HG02759 (cell line): ENCODE results near the gene CDH7.

Experiments used
- ATAC-seq: cut with Tn5 transposase; IDR thresholded peaks from one replicate; pipeline ENCODE4 v1.9.1; 2021; ENCODE audit warnings: mild to moderate bottlenecking, moderate library complexity; ENCODE audit not compliant: unreplicated experiment

Gene CDH7, protein sequence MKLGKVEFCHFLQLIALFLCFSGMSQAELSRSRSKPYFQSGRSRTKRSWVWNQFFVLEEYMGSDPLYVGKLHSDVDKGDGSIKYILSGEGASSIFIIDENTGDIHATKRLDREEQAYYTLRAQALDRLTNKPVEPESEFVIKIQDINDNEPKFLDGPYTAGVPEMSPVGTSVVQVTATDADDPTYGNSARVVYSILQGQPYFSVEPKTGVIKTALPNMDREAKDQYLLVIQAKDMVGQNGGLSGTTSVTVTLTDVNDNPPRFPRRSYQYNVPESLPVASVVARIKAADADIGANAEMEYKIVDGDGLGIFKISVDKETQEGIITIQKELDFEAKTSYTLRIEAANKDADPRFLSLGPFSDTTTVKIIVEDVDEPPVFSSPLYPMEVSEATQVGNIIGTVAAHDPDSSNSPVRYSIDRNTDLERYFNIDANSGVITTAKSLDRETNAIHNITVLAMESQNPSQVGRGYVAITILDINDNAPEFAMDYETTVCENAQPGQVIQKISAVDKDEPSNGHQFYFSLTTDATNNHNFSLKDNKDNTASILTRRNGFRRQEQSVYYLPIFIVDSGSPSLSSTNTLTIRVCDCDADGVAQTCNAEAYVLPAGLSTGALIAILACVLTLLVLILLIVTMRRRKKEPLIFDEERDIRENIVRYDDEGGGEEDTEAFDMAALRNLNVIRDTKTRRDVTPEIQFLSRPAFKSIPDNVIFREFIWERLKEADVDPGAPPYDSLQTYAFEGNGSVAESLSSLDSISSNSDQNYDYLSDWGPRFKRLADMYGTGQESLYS

DNA sequence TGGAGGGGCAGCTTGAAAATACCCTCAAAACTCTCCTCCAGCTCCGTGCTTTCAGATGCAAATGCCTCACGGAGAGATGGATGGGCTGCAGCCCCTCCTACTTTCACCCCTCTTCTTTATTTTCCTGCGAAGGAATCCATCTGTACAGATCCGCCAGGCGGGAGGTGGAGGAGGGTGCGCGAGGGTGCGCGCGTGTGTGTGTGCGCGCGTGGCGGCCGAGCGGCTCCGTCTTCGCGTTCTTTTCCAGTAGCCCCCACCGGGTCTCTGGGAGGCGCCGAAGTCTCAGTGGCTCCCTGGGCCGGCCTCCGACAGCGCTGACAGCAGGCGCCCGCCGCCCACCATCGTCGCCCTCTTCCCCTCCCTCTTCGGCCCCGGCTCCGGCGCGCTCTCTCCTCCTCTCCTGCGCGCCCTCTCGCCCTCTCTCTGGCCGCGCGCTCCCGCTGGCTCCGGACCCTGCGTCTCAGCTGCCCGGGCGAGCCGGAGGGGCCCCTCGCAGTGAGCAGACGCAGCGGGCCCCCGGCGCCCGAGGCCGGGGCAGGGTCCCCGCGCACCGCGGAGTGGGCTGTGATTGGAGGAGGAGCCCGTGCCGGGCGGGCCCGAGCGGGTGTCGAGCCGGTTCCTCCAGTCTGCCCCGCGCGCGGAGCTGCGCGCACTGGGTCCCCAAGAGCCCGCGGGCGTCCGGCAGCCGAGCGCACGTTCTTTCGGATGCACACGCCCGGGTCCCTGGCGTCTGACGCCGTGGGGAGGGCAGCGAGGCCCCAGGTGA is at the start of gene CDH7:
Gene CDH7, plus strand, starts transcription at position 624 of the 766 bp plus-strand sequence. CDS start 11,831 bp downstream, outside the sequence.
- no peak for ATAC-seq

DNA sequence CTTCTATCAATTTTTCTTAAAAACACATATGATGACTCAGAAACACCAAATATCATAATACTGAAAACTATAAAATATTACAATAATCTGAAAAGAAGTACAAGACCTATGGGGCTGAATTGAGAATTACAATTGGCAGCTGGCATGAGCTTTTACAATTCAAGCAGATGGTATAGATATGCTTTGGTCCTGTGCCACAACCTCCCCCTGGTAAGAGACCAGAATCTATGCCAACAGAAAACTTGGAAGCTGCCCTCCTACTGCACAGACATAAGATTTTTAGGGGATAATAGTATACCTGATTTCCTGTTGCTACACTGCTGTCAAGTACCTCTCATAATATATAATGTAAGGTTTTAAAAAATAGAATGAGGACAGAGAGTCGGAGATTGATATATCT is 46.8 kb upstream of the CDH7 start:
- no peak for ATAC-seq

DNA sequence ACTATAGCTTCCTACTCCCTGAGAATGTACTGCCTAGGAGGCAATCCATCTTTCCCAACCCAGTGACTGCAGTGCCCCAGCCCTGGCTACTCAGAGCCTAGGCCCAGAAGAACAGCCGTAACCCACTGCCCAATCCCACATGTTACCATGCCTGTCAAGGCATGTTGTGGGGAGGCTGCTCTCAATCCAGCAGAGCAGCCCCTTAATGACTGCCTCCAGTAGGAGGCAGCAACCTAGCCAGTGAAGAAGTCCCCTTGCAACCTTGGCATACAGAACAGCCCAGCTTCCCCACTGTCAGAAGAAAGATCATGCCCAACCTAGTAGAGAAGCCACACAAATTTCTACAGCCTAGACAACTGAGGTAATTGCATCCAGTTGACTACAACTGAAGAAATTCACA is 44.2 kb upstream of the CDH7 start:
- no peak for ATAC-seq

DNA sequence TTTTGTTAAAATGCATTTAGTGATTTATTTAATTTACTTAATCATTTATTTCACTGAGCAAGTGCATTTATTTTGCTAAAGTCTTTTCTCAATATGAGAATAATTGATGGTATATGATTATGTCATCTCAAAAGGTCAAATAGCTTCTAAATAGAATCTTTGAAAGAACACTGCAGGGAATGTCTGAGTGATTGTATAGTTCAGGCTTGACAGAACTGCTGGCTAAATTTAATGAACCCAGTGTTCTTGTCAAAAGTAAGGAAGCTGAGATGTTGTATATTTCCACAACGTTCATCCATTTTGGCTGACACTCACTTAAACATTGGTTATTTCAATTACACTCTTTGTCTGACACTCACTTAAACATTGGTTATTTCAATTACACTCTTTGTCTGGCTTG is 39.3 kb upstream of the CDH7 start:
- ATAC-seq = no peak

DNA sequence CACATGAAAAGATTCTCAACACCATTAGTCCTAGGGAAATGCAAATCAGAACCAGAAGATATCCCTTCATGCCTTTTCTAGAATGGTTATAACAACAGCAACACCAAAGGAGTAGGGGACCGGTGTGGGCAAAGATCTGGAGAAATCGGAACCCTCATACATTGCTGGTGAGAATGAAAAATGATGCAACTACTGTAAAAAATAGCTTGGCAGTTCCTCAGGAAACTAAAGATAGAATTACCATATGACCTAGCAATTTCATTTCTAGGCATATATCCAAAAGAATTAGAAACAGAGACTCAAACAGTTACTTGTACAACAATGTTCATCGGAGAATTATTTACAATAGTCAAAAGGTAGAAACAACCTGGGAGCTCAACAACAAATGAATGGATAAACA is 29.2 kb upstream of the CDH7 start:
- ATAC-seq = no peak

DNA sequence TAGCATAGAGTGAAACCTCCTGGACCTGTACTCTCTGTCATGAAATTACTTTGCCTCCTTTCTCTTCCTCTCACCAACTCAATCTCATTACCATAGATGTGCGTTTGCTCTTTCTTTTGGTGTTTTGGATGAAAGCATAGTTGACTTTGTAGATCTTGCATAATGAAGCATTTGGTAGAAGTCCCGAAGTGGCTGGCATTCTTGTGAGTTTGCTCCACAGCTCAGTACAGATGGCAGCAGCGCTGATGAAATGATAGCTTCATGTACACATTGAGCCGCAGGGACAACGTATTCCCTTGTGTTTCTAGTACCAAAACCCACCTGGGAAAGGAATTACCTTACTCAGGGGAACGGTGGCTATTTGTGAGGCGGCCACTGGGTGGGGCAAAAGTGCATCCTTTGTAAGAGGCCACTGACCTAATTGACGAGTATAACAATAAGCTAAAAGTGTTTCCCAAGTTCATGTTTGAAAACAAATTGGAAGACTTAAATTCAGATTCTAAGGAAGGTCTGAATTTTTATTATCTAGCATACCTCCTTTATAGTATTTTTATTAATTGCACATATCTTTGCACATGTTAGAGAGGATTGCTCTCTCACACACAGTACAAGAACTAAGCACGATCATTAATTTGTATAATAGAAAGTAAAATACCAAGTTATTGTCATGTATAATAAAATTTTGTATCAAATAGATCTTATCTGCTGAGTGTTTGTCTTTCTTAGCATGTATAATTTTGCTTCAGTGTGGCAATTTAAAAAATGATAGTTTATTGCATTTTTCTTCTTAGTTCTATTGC is 25.4 kb upstream of the CDH7 start:
- ATAC-seq = peak; percentile 45

DNA sequence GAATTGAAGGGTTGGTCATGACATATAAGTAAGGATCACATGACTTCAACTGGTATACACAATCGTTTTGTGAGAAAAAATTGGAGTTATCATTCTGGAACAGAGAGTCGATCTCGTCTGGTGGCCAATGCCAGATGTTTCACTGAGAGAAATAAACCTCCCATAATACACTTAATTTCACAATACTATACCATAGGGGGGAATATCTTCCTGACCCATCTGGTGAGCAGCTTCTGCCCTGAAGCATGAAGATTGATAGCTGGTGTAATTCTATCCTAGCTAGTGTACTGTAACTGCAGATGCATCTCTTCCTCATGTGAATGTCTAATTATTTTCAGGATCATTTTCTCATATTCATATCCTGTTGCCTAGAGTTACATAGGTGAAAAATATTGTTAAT is 15.7 kb upstream of the CDH7 start:
- ATAC-seq = no peak

DNA sequence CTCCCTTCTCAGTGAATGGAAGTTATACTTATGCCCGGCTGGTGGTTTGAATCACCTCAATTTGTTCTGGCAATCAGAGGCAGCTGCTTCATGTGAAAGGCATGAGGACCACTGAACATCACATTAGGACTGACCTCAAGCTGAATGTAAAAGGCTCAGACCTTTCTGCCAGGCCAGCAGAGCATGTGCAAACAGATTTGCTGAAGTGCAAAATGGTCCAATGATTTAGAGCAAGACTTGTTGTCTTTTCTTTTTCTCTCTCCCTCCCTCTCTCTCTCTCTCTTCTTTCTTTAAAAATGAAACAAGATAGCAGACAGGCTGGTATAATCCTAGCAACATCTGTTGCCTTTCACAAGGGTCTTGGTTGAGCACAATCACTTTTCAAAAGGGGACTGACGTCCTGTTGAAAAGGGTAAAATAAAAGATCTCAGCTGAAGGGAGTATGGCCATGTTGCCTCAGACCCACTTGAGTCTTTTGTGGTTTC is 13.3 kb upstream of the CDH7 start:
- ATAC-seq = no peak

DNA sequence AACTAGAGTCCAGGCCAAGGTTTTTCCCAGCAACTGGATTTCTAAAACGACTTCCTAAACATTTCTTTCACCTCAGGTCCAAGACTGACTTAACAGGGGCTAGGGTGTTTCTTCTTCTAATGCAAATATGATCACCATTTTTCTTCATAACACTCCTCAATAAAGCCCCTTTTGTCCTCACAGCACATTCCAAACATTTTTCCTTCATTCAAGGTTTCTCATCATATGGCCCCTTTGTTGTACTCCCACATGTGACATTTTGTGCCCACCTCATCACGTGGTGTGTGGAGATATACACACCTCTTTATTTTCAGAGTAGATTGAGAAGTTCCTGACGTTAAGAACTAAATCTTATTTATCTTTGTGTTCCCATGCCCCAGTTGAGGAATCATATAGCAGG is 3.9 kb upstream of the CDH7 start:
- no peak for ATAC-seq

DNA sequence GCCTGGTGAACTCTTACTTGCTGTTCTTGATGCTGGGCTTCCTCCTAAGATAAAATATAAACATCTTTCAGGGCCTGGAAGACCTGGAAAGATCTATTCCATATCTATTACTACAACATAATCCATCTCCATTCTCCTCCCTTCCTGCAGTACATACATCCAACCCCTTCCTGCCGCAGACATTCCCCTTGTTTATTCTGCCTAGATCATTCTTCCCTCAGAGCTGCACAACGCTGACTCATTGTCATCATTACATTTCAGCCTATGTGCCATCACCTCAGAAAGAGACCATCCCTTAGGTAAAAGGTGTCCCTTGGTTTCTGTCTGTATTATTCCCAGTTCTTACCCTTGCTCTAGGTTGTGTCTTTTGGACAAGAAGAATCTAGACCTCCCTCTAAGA is 2.5 kb upstream of the CDH7 start:
- no peak for ATAC-seq

DNA sequence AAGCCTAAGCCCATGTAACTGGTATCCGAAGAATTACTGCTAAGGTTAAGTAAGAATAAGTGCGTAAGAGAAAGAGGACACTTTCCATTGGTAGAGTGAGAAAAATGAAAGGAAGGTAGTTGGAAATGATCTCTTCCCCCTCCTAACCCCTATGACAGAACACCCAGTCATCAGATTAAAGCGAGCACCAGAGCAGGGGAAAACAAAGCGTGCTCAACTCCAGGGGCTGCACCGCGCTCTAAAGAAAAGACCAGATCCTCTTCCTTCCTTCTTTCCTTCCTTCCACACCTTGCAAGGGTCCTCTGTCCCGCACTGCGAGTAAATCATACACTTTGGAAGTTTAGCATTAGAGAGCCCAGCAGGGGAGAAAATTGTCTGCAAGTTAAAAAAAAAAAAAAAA is 971 bp upstream of the CDH7 start:
- no peak for ATAC-seq

DNA sequence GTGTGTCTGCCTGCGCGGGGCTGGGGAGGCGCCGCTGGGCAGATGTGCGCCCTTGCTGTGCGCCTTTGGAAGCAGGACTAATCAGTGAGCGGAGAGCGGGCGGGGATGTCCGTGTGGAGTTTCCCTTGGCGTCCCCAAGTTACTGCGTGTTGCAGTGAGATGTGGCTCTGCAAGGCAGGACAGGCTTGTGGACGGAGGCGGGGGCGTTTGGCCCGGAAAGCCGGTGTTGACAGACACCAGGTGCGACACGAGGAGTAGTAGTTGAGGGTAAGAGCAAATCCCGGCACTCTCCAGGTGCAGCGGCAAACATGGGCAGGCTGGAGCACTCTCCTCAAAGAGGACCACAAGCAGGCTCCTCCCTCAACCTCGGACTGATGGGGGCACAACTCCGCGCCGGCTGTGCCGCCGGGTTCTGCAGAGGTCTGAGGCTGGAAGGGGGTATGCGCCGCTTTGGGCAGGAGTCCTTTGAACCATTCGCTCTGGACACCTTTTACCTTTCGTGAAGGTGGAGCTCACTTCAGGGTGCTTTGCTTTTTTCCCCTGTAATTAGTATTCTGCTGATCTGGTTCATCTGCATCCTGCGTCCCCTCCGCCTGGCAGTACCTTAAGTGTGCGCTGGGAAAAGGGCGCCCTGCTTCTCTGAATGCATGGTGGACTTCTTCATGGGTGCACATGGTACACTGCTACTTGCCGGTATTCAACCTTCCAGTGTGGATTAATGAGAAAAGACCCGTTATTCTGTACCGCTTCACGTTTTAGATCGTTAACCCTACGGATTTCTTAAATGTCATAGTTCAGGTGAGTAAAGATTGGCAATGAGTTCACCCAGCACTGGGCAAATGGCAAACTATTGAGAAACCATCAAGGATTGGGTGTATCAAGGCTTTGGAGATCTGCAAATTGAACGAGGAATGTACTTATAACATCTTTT is 608 bp downstream of the CDH7 start:
- no peak for ATAC-seq

DNA sequence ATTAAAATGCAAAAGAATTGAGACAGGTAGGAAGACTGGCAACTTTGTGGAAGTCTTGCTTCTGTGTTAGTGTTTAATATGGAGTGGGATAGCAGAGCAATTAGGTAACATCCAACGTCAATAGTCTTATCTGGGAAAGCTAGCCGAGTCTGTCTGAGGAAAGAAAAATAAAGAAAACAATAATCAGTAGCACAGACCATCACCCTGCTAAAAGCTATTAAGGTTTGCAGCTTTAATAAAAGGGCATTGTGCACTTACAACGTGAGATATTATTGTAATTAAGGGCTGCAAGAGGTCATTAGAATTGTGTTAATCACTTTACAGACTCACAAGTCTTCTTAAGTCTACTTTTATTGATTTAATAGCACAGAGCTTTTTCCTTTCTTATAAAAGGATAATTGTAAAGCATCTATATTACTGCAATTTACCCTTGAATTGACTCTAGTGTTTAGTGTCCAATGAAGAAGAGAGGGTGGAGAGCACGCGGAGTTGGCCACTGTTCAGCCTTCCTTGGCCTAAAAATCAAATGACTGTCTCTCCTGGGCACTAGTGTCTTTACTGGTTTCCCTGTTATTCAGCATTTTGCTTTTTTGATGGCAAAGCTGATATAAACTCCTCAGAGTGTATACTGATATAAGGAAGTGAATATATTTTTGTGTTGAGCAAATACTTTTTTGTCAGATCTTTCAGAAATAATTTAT is 2.0 kb downstream of the CDH7 start:
- ATAC-seq = no peak

DNA sequence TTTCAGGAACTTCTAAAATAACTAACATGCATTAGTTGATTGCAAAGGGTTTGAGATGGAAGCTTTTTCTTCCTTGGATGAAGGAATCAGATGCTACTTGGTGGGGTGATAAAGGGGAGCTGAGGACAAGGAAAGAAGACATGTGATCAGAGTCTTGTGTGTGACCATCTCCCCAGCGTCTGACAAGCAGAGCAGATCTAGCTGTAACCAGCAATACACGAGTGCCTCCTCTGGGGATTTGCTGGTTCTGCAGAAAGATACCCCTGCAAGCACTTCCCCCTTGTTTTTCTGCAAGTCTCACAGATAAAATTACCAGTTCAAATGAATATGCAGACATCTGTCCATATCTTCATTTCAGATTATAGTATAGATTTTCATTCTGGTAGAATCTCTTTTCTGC is 2.7 kb downstream of the CDH7 start:
- peak; percentile 58 for ATAC-seq

DNA sequence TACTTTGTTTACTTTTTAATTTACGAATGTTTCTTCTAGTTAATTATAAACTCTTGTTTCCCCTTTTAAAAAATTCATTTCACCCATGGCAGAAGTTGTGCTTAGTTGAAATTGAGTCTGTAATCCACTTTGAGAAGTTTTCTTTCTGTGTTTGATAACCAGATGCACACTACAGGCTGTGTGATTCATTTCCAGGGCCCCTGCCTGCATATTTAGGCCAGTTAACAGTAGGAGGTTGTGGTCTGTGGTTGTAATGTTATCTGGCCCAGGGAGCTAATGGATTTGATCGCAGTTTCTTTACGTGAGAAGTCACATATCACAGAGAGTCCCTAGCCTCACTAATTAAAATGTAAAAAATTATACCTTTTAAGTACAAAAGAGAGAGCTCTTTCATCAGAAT is 3.3 kb downstream of the CDH7 start:
- ATAC-seq = no peak

DNA sequence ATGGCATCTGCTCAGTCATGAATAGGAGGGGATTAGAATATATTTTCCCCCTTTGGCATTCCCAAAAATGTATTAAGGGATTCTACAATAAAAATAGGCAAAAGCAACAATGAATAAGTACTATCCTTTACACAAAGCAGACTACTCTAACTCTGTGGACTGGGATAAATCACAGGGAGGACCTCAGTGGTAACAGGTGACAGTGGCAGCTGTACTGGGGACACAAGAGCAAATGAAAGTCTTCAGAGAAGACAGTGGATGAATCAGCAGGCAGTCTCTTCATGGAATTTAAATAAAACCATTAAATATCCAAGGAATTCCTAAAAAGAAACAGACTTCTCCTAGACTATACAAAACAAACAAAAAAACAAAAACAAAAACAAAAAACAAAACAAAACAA is 4.8 kb downstream of the CDH7 start:
- no peak for ATAC-seq

DNA sequence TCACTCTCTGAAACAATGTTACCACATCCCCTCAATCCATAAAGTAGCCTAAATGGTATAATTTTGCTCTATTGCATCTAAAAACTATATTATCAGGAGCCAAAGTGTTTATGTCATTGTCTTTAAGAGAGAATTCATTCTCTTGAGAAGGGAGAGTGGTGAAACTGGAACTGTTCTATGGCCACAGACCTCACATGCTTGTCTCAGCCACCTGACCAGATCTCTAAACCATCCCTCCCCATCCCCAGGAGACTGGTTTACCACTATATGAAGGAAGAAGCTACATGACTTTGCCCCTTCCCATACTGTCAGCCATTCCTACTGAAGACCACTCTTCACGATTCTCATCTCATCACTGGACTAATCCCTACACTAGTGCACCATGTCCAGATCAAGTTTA is 9.6 kb downstream of the CDH7 start:
- no peak for ATAC-seq

DNA sequence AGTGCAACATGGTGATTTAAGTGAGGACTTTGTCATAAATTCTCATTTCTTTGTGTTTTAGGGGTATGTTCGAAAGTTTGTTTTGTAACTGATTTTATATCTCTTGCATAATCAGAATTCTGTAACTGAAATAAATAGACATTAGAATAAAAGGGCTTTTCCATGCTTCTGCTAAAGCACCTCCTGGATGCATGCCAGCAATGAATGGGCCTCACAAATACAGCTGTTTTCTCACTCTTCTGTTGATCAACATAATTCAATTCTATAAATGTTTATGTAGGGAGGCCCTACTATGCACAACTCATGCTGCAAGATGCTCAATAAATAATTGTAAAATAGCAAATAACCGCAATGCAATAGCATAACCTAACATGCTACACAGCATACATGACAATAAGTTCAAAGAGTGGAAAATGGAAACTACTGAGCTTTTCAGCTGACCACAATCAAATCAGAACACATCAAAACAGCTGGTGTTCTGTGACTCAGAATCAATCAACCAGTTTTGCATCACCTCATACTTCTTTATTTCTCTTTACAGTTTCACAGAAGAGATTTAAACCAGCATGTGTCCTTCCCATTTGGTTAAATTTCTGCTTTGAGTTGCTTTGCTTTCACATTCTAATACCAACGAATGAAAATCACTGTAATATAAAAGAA is 11.0 kb downstream of the CDH7 start:
- ATAC-seq = no peak
